ENCODE data around the gene FBLN5. TPM values are rescaled to one million over a fixed set of nuclear protein-coding genes. Genes with fewer than 3 reads are reported as not detected.

The FBLN5 gene
- polyA plus RNA-seq, 1 of the 3 experiments (the other 2 are of a cell fraction) = 39.8 TPM

GRCh38 chr14:91835197-91835919 is 112.1 kb downstream of the FBLN5 start (continued):
- TF ChIP-seq, protein P1, sequence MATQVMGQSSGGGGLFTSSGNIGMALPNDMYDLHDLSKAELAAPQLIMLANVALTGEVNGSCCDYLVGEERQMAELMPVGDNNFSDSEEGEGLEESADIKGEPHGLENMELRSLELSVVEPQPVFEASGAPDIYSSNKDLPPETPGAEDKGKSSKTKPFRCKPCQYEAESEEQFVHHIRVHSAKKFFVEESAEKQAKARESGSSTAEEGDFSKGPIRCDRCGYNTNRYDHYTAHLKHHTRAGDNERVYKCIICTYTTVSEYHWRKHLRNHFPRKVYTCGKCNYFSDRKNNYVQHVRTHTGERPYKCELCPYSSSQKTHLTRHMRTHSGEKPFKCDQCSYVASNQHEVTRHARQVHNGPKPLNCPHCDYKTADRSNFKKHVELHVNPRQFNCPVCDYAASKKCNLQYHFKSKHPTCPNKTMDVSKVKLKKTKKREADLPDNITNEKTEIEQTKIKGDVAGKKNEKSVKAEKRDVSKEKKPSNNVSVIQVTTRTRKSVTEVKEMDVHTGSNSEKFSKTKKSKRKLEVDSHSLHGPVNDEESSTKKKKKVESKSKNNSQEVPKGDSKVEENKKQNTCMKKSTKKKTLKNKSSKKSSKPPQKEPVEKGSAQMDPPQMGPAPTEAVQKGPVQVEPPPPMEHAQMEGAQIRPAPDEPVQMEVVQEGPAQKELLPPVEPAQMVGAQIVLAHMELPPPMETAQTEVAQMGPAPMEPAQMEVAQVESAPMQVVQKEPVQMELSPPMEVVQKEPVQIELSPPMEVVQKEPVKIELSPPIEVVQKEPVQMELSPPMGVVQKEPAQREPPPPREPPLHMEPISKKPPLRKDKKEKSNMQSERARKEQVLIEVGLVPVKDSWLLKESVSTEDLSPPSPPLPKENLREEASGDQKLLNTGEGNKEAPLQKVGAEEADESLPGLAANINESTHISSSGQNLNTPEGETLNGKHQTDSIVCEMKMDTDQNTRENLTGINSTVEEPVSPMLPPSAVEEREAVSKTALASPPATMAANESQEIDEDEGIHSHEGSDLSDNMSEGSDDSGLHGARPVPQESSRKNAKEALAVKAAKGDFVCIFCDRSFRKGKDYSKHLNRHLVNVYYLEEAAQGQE (IDR thresholded peaks at IDR 0.05; ENCODE audit: low read depth, low read length) = no peak
- TF ChIP-seq NFIC (IDR thresholded peaks at IDR 0.05; ENCODE audit: borderline replicate concordance) (no peak), JUND (IDR thresholded peaks at IDR 0.05) (no peak), FOSL2 (IDR thresholded peaks at IDR 0.05; ENCODE audit: borderline replicate concordance, low read depth) (no peak), EZH2phosphoT487 (IDR thresholded peaks at IDR 0.05; ENCODE audit: borderline replicate concordance, low read depth) (no peak), RFX5 (IDR thresholded peaks at IDR 0.05; ENCODE audit: low read length) (no peak), FOXM1 (IDR thresholded peaks at IDR 0.05; ENCODE audit: low read depth) (no peak), TEAD4 (IDR thresholded peaks at IDR 0.05; ENCODE audit: borderline replicate concordance, insufficient read depth) (no peak), SMC3 (IDR thresholded peaks at IDR 0.05; ENCODE audit: low read depth, low read length) (no peak)
- TF ChIP-seq, protein P2, sequence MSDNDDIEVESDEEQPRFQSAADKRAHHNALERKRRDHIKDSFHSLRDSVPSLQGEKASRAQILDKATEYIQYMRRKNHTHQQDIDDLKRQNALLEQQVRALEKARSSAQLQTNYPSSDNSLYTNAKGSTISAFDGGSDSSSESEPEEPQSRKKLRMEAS (IDR thresholded peaks at IDR 0.05; ENCODE audit: low read depth) = no peak

DNA sequence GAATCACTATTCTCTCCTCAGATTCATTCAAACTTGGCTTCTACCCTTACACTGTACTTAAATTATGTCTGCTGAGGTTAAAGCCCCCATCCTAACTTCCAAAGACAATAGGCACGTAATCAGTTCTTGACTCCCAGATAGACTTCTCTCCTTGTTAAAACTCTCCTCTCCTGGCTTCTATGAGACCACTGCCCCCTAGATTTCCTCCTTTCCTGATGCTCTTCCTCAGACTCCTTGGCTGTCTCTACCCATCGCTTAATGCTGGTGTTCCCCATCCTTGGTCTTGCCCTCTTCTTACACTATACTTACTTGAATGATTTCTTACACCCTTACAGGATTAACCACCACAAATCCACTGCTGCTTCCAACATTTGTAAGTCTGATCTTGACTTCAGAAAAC is 112.9 kb downstream of the FBLN5 start:
- H3K36me3 ChIP-seq (replicated peaks in 1 of 2; ENCODE audit: control insufficient read depth in 1 of 2, insufficient read depth in 2 of 2, low read length in 1 of 2) = no peaks in the 10 kb centered on the region
- ChIA-PET CTCF (no interaction called here), POLR2A (no interaction called here)
- H3K9me3 ChIP-seq = no peaks in the 10 kb centered on the region
- H3K27ac ChIP-seq (ENCODE audit: low read depth in 2 of 2, low read length in 1 of 2) = no peak overlapping the region
- H3F3A ChIP-seq (replicated peaks; ENCODE audit: insufficient read depth) = no peaks in the 10 kb centered on the region
- no peak overlapping the region for H3K4me3 ChIP-seq (ENCODE audit: low read depth in 2 of 2, low read length in 1 of 2)
- peaks cover 38% of the 10 kb centered on the region for H3K27me3 ChIP-seq (ENCODE audit: insufficient read depth)
- H3K9me2 ChIP-seq = no peaks in the 10 kb centered on the region
- H3K79me2 ChIP-seq (ENCODE audit: insufficient read depth) = no peaks in the 10 kb centered on the region
- WGBS (ENCODE audit: low lambda C conversion rate) = 14% methylated on average over 2 of the region's 2 CpGs
- H2AFZ ChIP-seq (ENCODE audit: low read depth) = no peak overlapping the region
- DNase-seq = no peak
- no peak overlapping the region for H3K9ac ChIP-seq
- no peaks in the 10 kb centered on the region for H3K4me1 ChIP-seq (ENCODE audit: control insufficient read depth in 1 of 2, insufficient read depth in 2 of 2, low read depth in 1 of 2, low read length in 1 of 2)
- H3K4me2 ChIP-seq = no peak overlapping the region
- H4K20me1 ChIP-seq (ENCODE audit: insufficient read depth) = no peaks in the 10 kb centered on the region
- TF ChIP-seq USF1 (IDR thresholded peaks at IDR 0.05; ENCODE audit: borderline replicate concordance, low read depth) = no peak
- no peak for TF ChIP-seq RCOR1 (IDR thresholded peaks at IDR 0.05; ENCODE audit: low read length)
- no peak for TF ChIP-seq TEAD4 (IDR thresholded peaks at IDR 0.05; ENCODE audit: borderline replicate concordance, insufficient read depth)
- no peak for TF ChIP-seq TAF1 (IDR thresholded peaks at IDR 0.05; ENCODE audit: borderline replicate concordance, low read depth, low read length)
- TF ChIP-seq, protein P2 (IDR thresholded peaks at IDR 0.05; ENCODE audit: low read depth) = no peak
- no peak for TF ChIP-seq CTCF (IDR thresholded peaks at IDR 0.05)
- TF ChIP-seq ELF1 (IDR thresholded peaks at IDR 0.05) = no peak
- no peak for TF ChIP-seq SMC3 (IDR thresholded peaks at IDR 0.05; ENCODE audit: low read depth, low read length)
- TF ChIP-seq POLR2AphosphoS5 (IDR thresholded peaks at IDR 0.05; ENCODE audit: low read depth, low read length) = no peak
- TF ChIP-seq, protein P3, sequence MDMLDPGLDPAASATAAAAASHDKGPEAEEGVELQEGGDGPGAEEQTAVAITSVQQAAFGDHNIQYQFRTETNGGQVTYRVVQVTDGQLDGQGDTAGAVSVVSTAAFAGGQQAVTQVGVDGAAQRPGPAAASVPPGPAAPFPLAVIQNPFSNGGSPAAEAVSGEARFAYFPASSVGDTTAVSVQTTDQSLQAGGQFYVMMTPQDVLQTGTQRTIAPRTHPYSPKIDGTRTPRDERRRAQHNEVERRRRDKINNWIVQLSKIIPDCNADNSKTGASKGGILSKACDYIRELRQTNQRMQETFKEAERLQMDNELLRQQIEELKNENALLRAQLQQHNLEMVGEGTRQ (IDR thresholded peaks at IDR 0.05; ENCODE audit: borderline replicate concordance, low read depth, low read length) = no peak
- TF ChIP-seq YY1 (IDR thresholded peaks at IDR 0.05; ENCODE audit: low read depth) = no peak
- TF ChIP-seq GABPA (IDR thresholded peaks at IDR 0.05; ENCODE audit: low read depth) = no peak
- TF ChIP-seq FOXJ3 (CRISPR knock-in tag; IDR thresholded peaks at IDR 0.05) = no peak
- TF ChIP-seq FOXM1 (IDR thresholded peaks at IDR 0.05; ENCODE audit: low read depth) = no peak
- TF ChIP-seq JUND (IDR thresholded peaks at IDR 0.05) = no peak
